ENCODE results near the gene MIS12.

Gene MIS12

DNA sequence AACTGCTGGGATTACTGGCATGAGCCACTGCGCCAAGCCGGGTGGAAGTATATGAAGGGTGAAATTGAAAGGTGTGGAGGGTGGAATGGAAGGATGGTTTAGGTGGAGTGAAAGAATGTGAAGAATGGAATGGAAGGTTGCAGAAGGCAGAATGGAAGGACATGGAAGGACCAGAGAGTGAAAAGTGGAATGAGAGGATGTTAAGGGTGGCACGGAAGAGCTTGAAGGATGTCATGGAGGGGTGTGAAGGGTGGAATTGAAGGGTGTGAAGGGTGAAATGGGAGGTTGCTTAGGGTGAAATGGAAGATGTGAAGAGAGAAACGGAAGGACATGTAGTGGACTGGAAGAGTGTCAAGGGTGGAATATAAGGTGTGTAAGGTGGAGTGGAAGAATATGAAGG is 16.2 kb downstream of the MIS12 start:
- no peak overlapping the region for H2BK15ac ChIP-seq (ENCODE audit: low read depth, poor library complexity, severe bottlenecking)
- no peak overlapping the region for H2AFZ ChIP-seq (ENCODE audit: low read depth, low read length)
- no peak overlapping the region for H3K23ac ChIP-seq (ENCODE audit: low read length in 2 of 2)
- no peak overlapping the region for H2BK5ac ChIP-seq (ENCODE audit: low read depth, low read length, poor library complexity, severe bottlenecking)
- H3K18ac ChIP-seq (ENCODE audit: low read depth in 1 of 2, low read length in 2 of 2), result no peak overlapping the region
- no peak overlapping the region for H4K8ac ChIP-seq (ENCODE audit: low read length)
- no peak overlapping the region for H3K14ac ChIP-seq (ENCODE audit: low read length in 2 of 2)
- H3K9me3 ChIP-seq (ENCODE audit: control insufficient read depth, low read length), result no peaks in the 10 kb centered on the region
- H3K9ac ChIP-seq (ENCODE audit: low read length), result no peak overlapping the region
- WGBS, result 95% methylated on average over 4 of the region's 4 CpGs
- H3K4me2 ChIP-seq (ENCODE audit: low read length, poor library complexity, severe bottlenecking), result no peak overlapping the region
- peaks cover 10% of the 10 kb centered on the region for H3K4me1 ChIP-seq (ENCODE audit: control insufficient read depth, insufficient read depth, low read depth, low read length)
- H3K27ac ChIP-seq (ENCODE audit: low read length, poor library complexity, severe bottlenecking), result no peak overlapping the region
- H3K36me3 ChIP-seq (ENCODE audit: control insufficient read depth in 1 of 2, insufficient read depth in 2 of 2, low read depth in 1 of 2, low read length in 2 of 2), result peaks cover 0 to 24% of the 10 kb centered on the region in 2 experiments
- H2BK120ac ChIP-seq (ENCODE audit: low read depth, low read length), result no peak overlapping the region
- peaks cover 1% of the 10 kb centered on the region for H3K79me1 ChIP-seq (replicated peaks; ENCODE audit: low read length, poor library complexity, severe bottlenecking)
- H3K4me3 ChIP-seq (ENCODE audit: insufficient read depth in 1 of 2, low read depth in 1 of 2, low read length in 2 of 2), result no peak overlapping the region
- no peak overlapping the region for H3K4ac ChIP-seq (ENCODE audit: low read depth in 1 of 2, low read length in 2 of 2)
- H4K91ac ChIP-seq (ENCODE audit: low read length), result no peak overlapping the region
- DNase-seq, result no peak
- peaks cover 0 to 4% of the 10 kb centered on the region in 2 experiments for H3K27me3 ChIP-seq (ENCODE audit: control insufficient read depth in 1 of 2, insufficient read depth in 1 of 2, low read length in 2 of 2)
- no peak overlapping the region for H2BK12ac ChIP-seq (ENCODE audit: low read length in 2 of 2)
- H2AK5ac ChIP-seq (ENCODE audit: low read length, severe bottlenecking), result no peak overlapping the region

DNA sequence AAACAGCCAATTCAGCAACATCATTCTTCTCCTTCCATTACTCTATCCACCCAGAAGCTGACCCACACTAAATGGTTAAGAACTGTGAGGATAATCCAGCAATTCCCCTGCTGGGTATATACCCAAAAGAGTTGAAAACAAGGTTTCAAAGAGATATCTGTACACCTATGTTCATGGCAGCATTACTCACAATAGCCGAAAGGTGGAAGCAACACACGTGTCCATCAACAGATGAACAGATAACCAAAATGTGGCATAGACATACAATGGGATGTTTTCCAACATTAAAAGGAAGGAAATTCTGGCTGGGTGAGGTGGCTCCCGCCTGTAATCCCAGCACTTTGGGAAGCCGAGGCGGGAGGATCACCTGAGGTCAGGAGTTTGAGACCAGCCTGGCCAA is 19.9 kb downstream of the MIS12 start:
- no peak overlapping the region for H4K8ac ChIP-seq (ENCODE audit: low read length)
- no peaks in the 10 kb centered on the region for H3K9me3 ChIP-seq (ENCODE audit: control insufficient read depth, low read length)
- H4K91ac ChIP-seq (ENCODE audit: low read length), result no peak overlapping the region
- WGBS, result 82% methylated on average over 3 of the region's 5 CpGs
- H2BK5ac ChIP-seq (ENCODE audit: low read depth, low read length, poor library complexity, severe bottlenecking), result no peak overlapping the region
- no peak overlapping the region for H2BK120ac ChIP-seq (ENCODE audit: low read depth, low read length)
- no peak overlapping the region for H3K23ac ChIP-seq (ENCODE audit: low read length in 2 of 2)
- H3K9ac ChIP-seq (ENCODE audit: low read length), result no peak overlapping the region
- no peaks in the 10 kb centered on the region for H3K79me1 ChIP-seq (replicated peaks; ENCODE audit: low read length, poor library complexity, severe bottlenecking)
- H3K27me3 ChIP-seq (ENCODE audit: control insufficient read depth in 1 of 2, insufficient read depth in 1 of 2, low read length in 2 of 2), result no peaks in the 10 kb centered on the region
- no peak overlapping the region for H3K4me2 ChIP-seq (ENCODE audit: low read length, poor library complexity, severe bottlenecking)
- DNase-seq, result no peak
- H3K14ac ChIP-seq (ENCODE audit: low read length in 2 of 2), result no peak overlapping the region
- H3K4me1 ChIP-seq (ENCODE audit: control insufficient read depth, insufficient read depth, low read depth, low read length), result peaks cover 4% of the 10 kb centered on the region
- no peak overlapping the region for H2BK15ac ChIP-seq (ENCODE audit: low read depth, poor library complexity, severe bottlenecking)
- no peak overlapping the region for H3K4ac ChIP-seq (ENCODE audit: low read depth in 1 of 2, low read length in 2 of 2)
- H3K4me3 ChIP-seq (ENCODE audit: insufficient read depth in 1 of 2, low read depth in 1 of 2, low read length in 2 of 2), result no peak overlapping the region
- no peak overlapping the region for H3K27ac ChIP-seq (ENCODE audit: low read length, poor library complexity, severe bottlenecking)
- H2AFZ ChIP-seq (ENCODE audit: low read depth, low read length), result no peak overlapping the region
- peaks cover 0 to 24% of the 10 kb centered on the region in 2 experiments for H3K36me3 ChIP-seq (ENCODE audit: control insufficient read depth in 1 of 2, insufficient read depth in 2 of 2, low read depth in 1 of 2, low read length in 2 of 2)
- H3K18ac ChIP-seq (ENCODE audit: low read depth in 1 of 2, low read length in 2 of 2), result no peak overlapping the region
- H2AK5ac ChIP-seq (ENCODE audit: low read length, severe bottlenecking), result no peak overlapping the region
- no peak overlapping the region for H2BK12ac ChIP-seq (ENCODE audit: low read length in 2 of 2)

DNA sequence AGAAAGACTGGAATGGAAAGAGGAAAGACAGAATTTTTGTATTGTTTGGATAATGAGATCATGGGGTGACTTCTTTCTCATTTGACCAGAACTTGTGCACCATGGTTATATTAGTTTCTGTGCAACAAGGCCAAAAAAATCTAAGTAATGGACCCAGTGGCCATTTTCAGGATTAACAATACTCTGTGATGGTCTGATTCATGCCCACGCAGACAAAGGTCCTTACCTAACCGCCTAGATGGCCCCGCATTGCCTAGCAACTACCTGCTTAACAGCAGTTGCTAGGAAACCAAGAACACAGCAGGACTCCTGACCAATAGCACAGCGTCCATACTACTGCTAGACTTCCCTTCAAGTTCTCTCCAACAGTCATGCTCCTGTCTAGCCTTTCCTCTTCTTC is 22.4 kb downstream of the MIS12 start:
- WGBS, result 43% methylated on average over 4 of the region's 4 CpGs

DNA sequence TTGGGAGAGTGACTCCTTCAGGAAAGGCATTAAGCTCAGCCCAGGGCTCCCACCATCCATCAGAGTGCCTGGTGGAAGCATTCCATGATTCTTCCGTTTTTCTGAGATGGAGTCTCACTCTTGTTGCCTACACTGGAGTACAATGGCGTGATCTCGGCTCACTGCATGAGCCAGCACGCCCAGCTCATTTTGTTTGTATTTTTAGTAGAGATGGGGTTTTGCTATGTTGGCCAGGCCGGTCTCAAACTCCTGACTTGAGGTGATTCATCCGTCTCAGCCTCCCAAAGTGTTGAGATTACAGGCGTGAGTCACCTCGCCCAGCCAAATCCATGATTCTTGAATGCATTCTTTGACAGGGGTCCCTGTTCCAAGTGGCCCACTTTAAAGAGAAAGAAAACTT is 23.1 kb downstream of the MIS12 start:
- no peak overlapping the region for H3K4ac ChIP-seq (ENCODE audit: low read depth in 1 of 2, low read length in 2 of 2)
- H3K36me3 ChIP-seq (ENCODE audit: control insufficient read depth in 1 of 2, insufficient read depth in 2 of 2, low read depth in 1 of 2, low read length in 2 of 2), result peaks cover 0 to 30% of the 10 kb centered on the region in 2 experiments
- no peak overlapping the region for H2BK12ac ChIP-seq (ENCODE audit: low read length in 2 of 2)
- DNase-seq, result peak; percentile 61
- H2BK5ac ChIP-seq (ENCODE audit: low read depth, low read length, poor library complexity, severe bottlenecking), result no peak overlapping the region
- no peak overlapping the region for H3K23ac ChIP-seq (ENCODE audit: low read length in 2 of 2)
- no peak overlapping the region for H3K14ac ChIP-seq (ENCODE audit: low read length in 2 of 2)
- no peak overlapping the region for H2AK5ac ChIP-seq (ENCODE audit: low read length, severe bottlenecking)
- no peak overlapping the region for H4K91ac ChIP-seq (ENCODE audit: low read length)
- no peak overlapping the region for H3K4me2 ChIP-seq (ENCODE audit: low read length, poor library complexity, severe bottlenecking)
- no peaks in the 10 kb centered on the region for H3K9me3 ChIP-seq (ENCODE audit: control insufficient read depth, low read length)
- H3K9ac ChIP-seq (ENCODE audit: low read length), result peak overlapping the region; percentile 1
- H2BK120ac ChIP-seq (ENCODE audit: low read depth, low read length), result no peak overlapping the region
- no peak overlapping the region for H4K8ac ChIP-seq (ENCODE audit: low read length)
- peaks cover 4% of the 10 kb centered on the region for H3K4me1 ChIP-seq (ENCODE audit: control insufficient read depth, insufficient read depth, low read depth, low read length)
- H2AFZ ChIP-seq (ENCODE audit: low read depth, low read length), result no peak overlapping the region
- H3K18ac ChIP-seq (ENCODE audit: low read depth in 1 of 2, low read length in 2 of 2), result no peak overlapping the region
- H2BK15ac ChIP-seq (ENCODE audit: low read depth, poor library complexity, severe bottlenecking), result no peak overlapping the region
- H3K4me3 ChIP-seq (ENCODE audit: insufficient read depth in 1 of 2, low read depth in 1 of 2, low read length in 2 of 2), result no peak overlapping the region
- WGBS, result 21% methylated on average over 8 of the region's 8 CpGs
- no peaks in the 10 kb centered on the region for H3K27me3 ChIP-seq (ENCODE audit: control insufficient read depth in 1 of 2, insufficient read depth in 1 of 2, low read length in 2 of 2)
- H3K27ac ChIP-seq (ENCODE audit: low read length, poor library complexity, severe bottlenecking), result no peak overlapping the region
- H3K79me1 ChIP-seq (replicated peaks; ENCODE audit: low read length, poor library complexity, severe bottlenecking), result no peaks in the 10 kb centered on the region

More for the DNA sequence above, 22.4 kb downstream of the MIS12 start:
- Histone ChIP-seq H3K27me3 (ENCODE audit: control insufficient read depth in 1 of 2, insufficient read depth in 1 of 2, low read length in 2 of 2) (no peaks in the 10 kb centered on the region), H3K27ac (ENCODE audit: low read length, poor library complexity, severe bottlenecking) (no peak overlapping the region), H3K4me2 (ENCODE audit: low read length, poor library complexity, severe bottlenecking) (no peak overlapping the region), H3K23ac (ENCODE audit: low read length in 2 of 2) (no peak overlapping the region), H2BK12ac (ENCODE audit: low read length in 2 of 2) (no peak overlapping the region), H3K18ac (ENCODE audit: low read depth in 1 of 2, low read length in 2 of 2) (no peak overlapping the region), H4K8ac (ENCODE audit: low read length) (no peak overlapping the region), H3K4ac (ENCODE audit: low read depth in 1 of 2, low read length in 2 of 2) (no peak overlapping the region), H3K9ac (ENCODE audit: low read length) (peak overlapping the region; percentile 1), H2BK5ac (ENCODE audit: low read depth, low read length, poor library complexity, severe bottlenecking) (no peak overlapping the region), H2BK15ac (ENCODE audit: low read depth, poor library complexity, severe bottlenecking) (no peak overlapping the region), H3K14ac (ENCODE audit: low read length in 2 of 2) (no peak overlapping the region), H3K4me1 (ENCODE audit: control insufficient read depth, insufficient read depth, low read depth, low read length) (peaks cover 4% of the 10 kb centered on the region), H2AK5ac (ENCODE audit: low read length, severe bottlenecking) (no peak overlapping the region), H3K4me3 (ENCODE audit: insufficient read depth in 1 of 2, low read depth in 1 of 2, low read length in 2 of 2) (no peak overlapping the region), H3K79me1 (replicated peaks; ENCODE audit: low read length, poor library complexity, severe bottlenecking) (no peaks in the 10 kb centered on the region), H4K91ac (ENCODE audit: low read length) (no peak overlapping the region), H2AFZ (ENCODE audit: low read depth, low read length) (no peak overlapping the region), H2BK120ac (ENCODE audit: low read depth, low read length) (no peak overlapping the region), H3K9me3 (ENCODE audit: control insufficient read depth, low read length) (no peaks in the 10 kb centered on the region), H3K36me3 (ENCODE audit: control insufficient read depth in 1 of 2, insufficient read depth in 2 of 2, low read depth in 1 of 2, low read length in 2 of 2) (peaks cover 0 to 26% of the 10 kb centered on the region in 2 experiments)
- DNase-seq, result peak; percentile 51
